Adrenal gland (tissue), 12 donors: ENCODE results near the gene DUSP3. TPM values are rescaled to one million over a fixed set of nuclear protein-coding genes. Genes with fewer than 3 reads are reported as not detected.
"Not testable (repeated sequence)": the region's sequence is repeated elsewhere in the genome, so short reads cannot be mapped to it uniquely, and the experiment has no call there.

Source experiments
- DNase-seq, 7 donors: peaks; one replicate each; pipeline ENCODE4 v3.0.0-alpha.2; 2019 to 2020
- H3K27ac ChIP-seq, 5 donors: fragments of 200-600 bp; sonication (generic) in 4 of 5; 1 replicate in 3 of 5; 2 replicates in 2 of 5; pipeline versions ENCODE4 v1.5.1 to v1.8.0; 2016 to 2020; ENCODE audit warnings: mild to moderate bottlenecking in 1 of 5
- H3K27me3 ChIP-seq: fragments of 200-600 bp; 2 replicates; pipeline ENCODE4 v1.8.0; 2021
- H3K36me3 ChIP-seq, 2 donors: fragments of 200-600 bp; replicated peaks in 1 of 2; 1 replicate in 1 of 2; 2 replicates in 1 of 2; pipeline versions ENCODE4 v1.5.1 to v1.8.0; 2018 to 2022
- H3K4me1 ChIP-seq, 2 donors: fragments of 200-600 bp; replicated peaks in 1 of 2; 1 replicate in 1 of 2; 2 replicates in 1 of 2; pipeline versions ENCODE4 v1.5.1 to v1.8.0; 2018 to 2021
- H3K4me3 ChIP-seq, 4 donors: fragments of 200-600 bp; sonication (generic) in 3 of 4; one replicate each; pipeline ENCODE4 v1.5.1; 2016 to 2018
- H3K9me3 ChIP-seq, 3 donors: fragments of 200-600 bp; sonication (generic) in 1 of 3; replicated peaks in 1 of 3; 1 replicate in 2 of 3; 2 replicates in 1 of 3; pipeline versions ENCODE4 v1.5.1 to v1.8.0; 2016 to 2021
- CTCF ChIP-seq, 6 experiments: fragments of 450-650 bp in 4 of 6; fragments of 200-600 bp in 2 of 6; sonication (generic) in 1 of 6; IDR thresholded peaks; 1 replicate in 5 of 6; 2 replicates in 1 of 6; pipeline versions ENCODE4 v1.5.1 to v1.8.0; 2016 to 2021; ENCODE audit warnings: antibody characterized with exemption in 6 of 6, mild to moderate bottlenecking in 2 of 6, moderate library complexity in 1 of 6
- POLR2A ChIP-seq, 2 donors: fragments of 450-650 bp; IDR thresholded peaks; one replicate each; pipeline ENCODE4 v1.6.1; 2017; ENCODE audit warnings: antibody characterized with exemption in 2 of 2, mild to moderate bottlenecking in 2 of 2, moderate library complexity in 1 of 2
- WGBS, 4 donors: extraction: QIAGEN DNeasy Blood & Tissue Kit in 2 of 4; methylation state at CpG; one replicate each; pipeline versions ENCODE4 v1.1.5 to v1.1.7; 2013 to 2017; 5-methylcytosine and 5-hydroxymethylcytosine counted together
- intact Hi-C, 2 donors: fragments of 100-400 bp; cut with DNase I; formaldehyde crosslinking; loops; one replicate each; pipeline versions ENCODE4 v1.14.1 to v1.15.0; 2022 to 2023
- polyA plus RNA-seq, 3 donors: library from polyadenylated mRNA; stranded (reverse); fragments of 200-250 nt in 2 of 3; fragments of 350-450 nt in 1 of 3; fragmentation: Illumina TruSeq in 1 of 3; extraction: RNeasy Lipid Tissue Mini Kit (QIAGEN cat#74804) in 1 of 3; gene quantifications; one replicate each; pipeline ENCODE4 v1.2.3, GENCODE V29; 2013 to 2014
- total RNA-seq, 9 donors: library from RNA; depleted of rRNA in 4 of 9; stranded (reverse); fragments of >200 nt in 4 of 9; fragments of 120-200 nt in 1 of 9; fragmentation: NEBNext Ultra II Directional in 1 of 9; extraction: Animal tissue kit (Norgen Biotek cat#: 25700) in 1 of 9; gene quantifications; one replicate each; pipeline versions ENCODE4 v1.1.0 to v1.2.4, GENCODE V29; 2013 to 2023
- donor health status: healthy with polysubstance abuse.
- donor health status: Bipolar disorder and iron deficiency.
- donor health status: DM: yes; HTN: yes; CAD: no.
- donor health status: DM: no; HTN: no; CAD: no.
- donor health status: DM: no; HTN: no; CAD: no.
- donor health status: DM: yes; HTN: yes; CAD: no.

The DUSP3 gene
- total and polyA plus RNA-seq, 12 donors, result 56.3 to 136 (median 79.5) TPM

- Histone ChIP-seq H3K27me3 (no peaks in the 10 kb centered on the region), H3K4me3 (no peak overlapping the region), H3K36me3 (no peaks in the 10 kb centered on the region), H3K27ac (no peak overlapping the region), H3K4me1 (no peaks in the 10 kb centered on the region), H3K9me3 (no peaks in the 10 kb centered on the region)
- intact Hi-C loops, result no loop called here
- no peak for DNase-seq
- 41 to 64% (median 62%) methylated on average over 3 to 4 of the region's 4 CpGs for WGBS, 4 donors
- no peak for TF ChIP-seq CTCF (IDR thresholded peaks at IDR 0.05)
- no peak for TF ChIP-seq POLR2A (IDR thresholded peaks at IDR 0.05)
These were observed 25.0 kb upstream of the DUSP3 start for GRCh38 chr17:43803758-43804157.

- Histone ChIP-seq H3K36me3 (no peaks in the 10 kb centered on the region), H3K9me3 (no peaks in the 10 kb centered on the region), H3K27me3 (no peaks in the 10 kb centered on the region), H3K4me3 (no peak overlapping the region), H3K27ac (no peak overlapping the region), H3K4me1 (no peaks in the 10 kb centered on the region)
- no peak for TF ChIP-seq CTCF (IDR thresholded peaks at IDR 0.05)
- TF ChIP-seq POLR2A (IDR thresholded peaks at IDR 0.05), result no peak
- WGBS, 4 donors, result 80 to 89% (median 83%) methylated on average over 3 of the region's 3 CpGs
- intact Hi-C loops, result no loop called here
- no peak for DNase-seq
These were observed 23.1 kb upstream of the DUSP3 start for GRCh38 chr17:43801844-43802243.

GRCh38 chr17:43800736-43801135 is 22.0 kb upstream of the DUSP3 start:
- no peaks in the 10 kb centered on the region for H3K4me1 ChIP-seq
- TF ChIP-seq CTCF (IDR thresholded peaks at IDR 0.05) (no peak), POLR2A (IDR thresholded peaks at IDR 0.05) (no peak)
- no peak for DNase-seq
- no peak overlapping the region for H3K4me3 ChIP-seq
- H3K9me3 ChIP-seq, result no peaks in the 10 kb centered on the region
- no peaks in the 10 kb centered on the region for H3K27me3 ChIP-seq
- H3K36me3 ChIP-seq, result no peaks in the 10 kb centered on the region
- no peak overlapping the region for H3K27ac ChIP-seq
- intact Hi-C loops, result no loop called here
- WGBS, 4 donors, result 86 to 94% (median 88%) methylated on average over 3 of the region's 3 CpGs

- no peak overlapping the region for H3K4me3 ChIP-seq
- H3K27ac ChIP-seq, result no peak overlapping the region
- intact Hi-C loops, result no loop called here
- no peak for DNase-seq
- no peaks in the 10 kb centered on the region for H3K27me3 ChIP-seq
- H3K36me3 ChIP-seq, result no peaks in the 10 kb centered on the region
- no peak for TF ChIP-seq POLR2A (IDR thresholded peaks at IDR 0.05)
- no peak for TF ChIP-seq CTCF (IDR thresholded peaks at IDR 0.05)
- H3K4me1 ChIP-seq, result no peaks in the 10 kb centered on the region
- WGBS, 4 donors, result 65 to 83% (median 70%) methylated on average over 2 of the region's 2 CpGs
- no peaks in the 10 kb centered on the region for H3K9me3 ChIP-seq
These were observed 20.3 kb upstream of the DUSP3 start for GRCh38 chr17:43799047-43799446.

- H3K4me1 ChIP-seq, intact Hi-C loops, H3K36me3 ChIP-seq, H3K9me3 ChIP-seq, H3K27me3 ChIP-seq, H3K4me3 ChIP-seq, DNase-seq, H3K27ac ChIP-seq: not testable (repeated sequence)
- 78 to 91% (median 88%) methylated on average over 4 to 9 of the region's 9 CpGs for WGBS, 4 donors
These were observed 19.2 kb upstream of the DUSP3 start for GRCh38 chr17:43798024-43798423.

GRCh38 chr17:43792668-43793067 is 13.9 kb upstream of the DUSP3 start:
- intact Hi-C loops, H3K36me3 ChIP-seq, H3K27me3 ChIP-seq, H3K4me1 ChIP-seq, H3K27ac ChIP-seq, H3K9me3 ChIP-seq, H3K4me3 ChIP-seq, DNase-seq: not testable (repeated sequence)
- 75 to 88% (median 77%) methylated on average over 4 of the region's 4 CpGs for WGBS, 4 donors
